ENCODE results near the gene GPR137B.

DNA sequence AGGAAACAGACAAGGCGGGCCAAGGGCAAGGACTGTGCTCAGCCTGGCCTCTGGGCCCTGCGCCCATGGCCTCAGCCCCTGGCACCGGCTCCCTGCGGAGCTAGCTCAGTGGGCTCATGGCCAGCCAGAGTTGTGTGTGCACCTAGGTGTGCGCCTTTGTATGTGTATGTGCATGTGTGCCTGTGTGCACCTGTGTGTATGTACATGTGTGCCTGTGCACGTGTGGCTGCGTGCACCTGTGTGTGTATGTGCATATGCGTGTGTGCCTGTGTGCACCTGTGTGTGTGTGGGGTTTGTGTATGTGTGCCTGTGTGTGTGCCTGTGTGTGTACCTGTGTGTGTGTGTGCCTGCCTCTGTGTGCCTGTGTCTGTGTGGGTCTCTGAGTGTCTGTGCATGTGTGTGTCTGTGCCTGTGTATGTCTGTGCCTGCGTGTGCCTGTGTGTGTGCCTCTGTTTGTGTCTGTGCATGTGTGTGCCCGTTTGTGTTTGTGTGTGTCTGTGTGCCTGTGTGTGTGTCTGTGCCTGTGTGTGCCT, 7.4 kb downstream of the GPR137B start:
- TF ChIP-seq, protein P1, sequence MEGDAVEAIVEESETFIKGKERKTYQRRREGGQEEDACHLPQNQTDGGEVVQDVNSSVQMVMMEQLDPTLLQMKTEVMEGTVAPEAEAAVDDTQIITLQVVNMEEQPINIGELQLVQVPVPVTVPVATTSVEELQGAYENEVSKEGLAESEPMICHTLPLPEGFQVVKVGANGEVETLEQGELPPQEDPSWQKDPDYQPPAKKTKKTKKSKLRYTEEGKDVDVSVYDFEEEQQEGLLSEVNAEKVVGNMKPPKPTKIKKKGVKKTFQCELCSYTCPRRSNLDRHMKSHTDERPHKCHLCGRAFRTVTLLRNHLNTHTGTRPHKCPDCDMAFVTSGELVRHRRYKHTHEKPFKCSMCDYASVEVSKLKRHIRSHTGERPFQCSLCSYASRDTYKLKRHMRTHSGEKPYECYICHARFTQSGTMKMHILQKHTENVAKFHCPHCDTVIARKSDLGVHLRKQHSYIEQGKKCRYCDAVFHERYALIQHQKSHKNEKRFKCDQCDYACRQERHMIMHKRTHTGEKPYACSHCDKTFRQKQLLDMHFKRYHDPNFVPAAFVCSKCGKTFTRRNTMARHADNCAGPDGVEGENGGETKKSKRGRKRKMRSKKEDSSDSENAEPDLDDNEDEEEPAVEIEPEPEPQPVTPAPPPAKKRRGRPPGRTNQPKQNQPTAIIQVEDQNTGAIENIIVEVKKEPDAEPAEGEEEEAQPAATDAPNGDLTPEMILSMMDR (tag by site-specific recombination; IDR thresholded peaks at IDR 0.05), result no peak
- TF ChIP-seq, protein P2, sequence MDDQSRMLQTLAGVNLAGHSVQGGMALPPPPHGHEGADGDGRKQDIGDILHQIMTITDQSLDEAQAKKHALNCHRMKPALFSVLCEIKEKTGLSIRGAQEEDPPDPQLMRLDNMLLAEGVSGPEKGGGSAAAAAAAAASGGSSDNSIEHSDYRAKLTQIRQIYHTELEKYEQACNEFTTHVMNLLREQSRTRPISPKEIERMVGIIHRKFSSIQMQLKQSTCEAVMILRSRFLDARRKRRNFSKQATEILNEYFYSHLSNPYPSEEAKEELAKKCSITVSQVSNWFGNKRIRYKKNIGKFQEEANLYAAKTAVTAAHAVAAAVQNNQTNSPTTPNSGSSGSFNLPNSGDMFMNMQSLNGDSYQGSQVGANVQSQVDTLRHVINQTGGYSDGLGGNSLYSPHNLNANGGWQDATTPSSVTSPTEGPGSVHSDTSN (CRISPR knock-in tag; IDR thresholded peaks at IDR 0.05), result no peak
- TF ChIP-seq ZNF660 (tag by site-specific recombination; IDR thresholded peaks at IDR 0.05), result no peak
- TF ChIP-seq ZNF658 (tag by site-specific recombination; IDR thresholded peaks at IDR 0.05), result no peak
